SK-N-SH (cell line): ENCODE measurements around the gene ZCCHC7.

Source experiments
- CTCF ChIP-seq: fragments of 200-600 bp; sonication (generic); IDR thresholded peaks from 2 replicates; pipeline ENCODE4 v1.6.1; 2017; ENCODE audit warnings: antibody characterized with exemption, mild to moderate bottlenecking, moderate library complexity
- ELF1 ChIP-seq: IDR thresholded peaks from 2 replicates; pipeline ENCODE4 v1.4.0; 2012
- EP300 ChIP-seq, 2 experiments: IDR thresholded peaks; 2 replicates each; pipeline versions ENCODE4 v1.4.0 to v1.6.1; 2012; ENCODE audit warnings: borderline replicate concordance in 1 of 2, low read depth in 1 of 2, low read length in 1 of 2
- FOXM1 ChIP-seq: IDR thresholded peaks from 2 replicates; pipeline ENCODE4 v1.4.0; 2012; ENCODE audit warnings: low read depth, mild to moderate bottlenecking
- GATA2 ChIP-seq: sonication (generic); formaldehyde crosslinking; IDR thresholded peaks from 2 replicates; pipeline ENCODE4 v1.5.0; 2020; ENCODE audit warnings: mild to moderate bottlenecking, missing genetic modification reagents
- MXI1 ChIP-seq: IDR thresholded peaks from 2 replicates; pipeline ENCODE4 v1.6.1; 2012; ENCODE audit warnings: mild to moderate bottlenecking, low read depth, low read length, improper control_type of control experiment
- REST ChIP-seq: IDR thresholded peaks from 2 replicates; pipeline ENCODE4 v1.6.1; 2012; ENCODE audit warnings: mild to moderate bottlenecking, low read depth, low read length, moderate library complexity

- TF ChIP-seq REST (no peak), CTCF (no peak), ELF1 (no peak), MXI1 (no peak), EP300 (IDR thresholded peaks at IDR 0.05; ENCODE audit: borderline replicate concordance in 1 of 2, low read depth in 1 of 2, low read length in 1 of 2) (no peak), GATA2 (no peak), FOXM1 (no peak)
Measured at GRCh38 chr9:37339923-37340322, 219.5 kb downstream of the ZCCHC7 start.
